ENCODE measurements around the gene LOXHD1.

- TF ChIP-seq ZNF660 (tag by site-specific recombination; IDR thresholded peaks at IDR 0.05) (0 out of 2 replicates have a peak, but pooled peaks have one; percentile 38), ZNF121 (tag by site-specific recombination; IDR thresholded peaks at IDR 0.05) (no peak), ZNF114 (tag by site-specific recombination; IDR thresholded peaks at IDR 0.05) (no peak)
- TF ChIP-seq, protein P1, sequence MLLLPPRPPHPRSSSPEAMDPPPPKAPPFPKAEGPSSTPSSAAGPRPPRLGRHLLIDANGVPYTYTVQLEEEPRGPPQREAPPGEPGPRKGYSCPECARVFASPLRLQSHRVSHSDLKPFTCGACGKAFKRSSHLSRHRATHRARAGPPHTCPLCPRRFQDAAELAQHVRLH (tag by site-specific recombination; IDR thresholded peaks at IDR 0.05) = no peak
Observed at GRCh38 chr18:46536215-46536874, 120.7 kb downstream of the LOXHD1 start.

All from HEK293 (cell line).